OCI-LY1 (cell line): ENCODE data around the gene UBALD2.

ENCODE experiments used
- H2AFZ ChIP-seq: fragments of 200-600 bp; sonication (generic), shearing (Covaris generic); 2 replicates; pipeline ENCODE4 v1.6.0; 2014; ENCODE audit warnings: antibody characterized with exemption, mild to moderate bottlenecking, low read length
- H3F3A ChIP-seq: fragments of 200-600 bp; sonication (generic), shearing (Covaris generic); 2 replicates; pipeline ENCODE4 v1.6.0; 2014; ENCODE audit warnings: mild to moderate bottlenecking, antibody characterized with exemption, low read length, moderate library complexity; ENCODE audit not compliant: insufficient read depth
- H3K27ac ChIP-seq: fragments of 200-600 bp; sonication (generic); 2 replicates; pipeline ENCODE4 v1.5.1; 2014; ENCODE audit warnings: low read length, mixed run types, mild to moderate bottlenecking, low read depth; ENCODE audit not compliant: poor library complexity, severe bottlenecking
- H3K27me3 ChIP-seq: fragments of 200-600 bp; sonication (generic); 2 replicates; pipeline ENCODE4 v1.6.0; 2014; ENCODE audit warnings: antibody characterized with exemption, mild to moderate bottlenecking, low read length, moderate library complexity; ENCODE audit not compliant: insufficient read depth
- H3K36me3 ChIP-seq: fragments of 200-600 bp; sonication (generic); 2 replicates; pipeline ENCODE4 v1.6.1; 2014; ENCODE audit warnings: mild to moderate bottlenecking, antibody characterized with exemption, low read length, moderate library complexity, mixed read lengths; ENCODE audit not compliant: insufficient read depth
- H3K4me1 ChIP-seq: fragments of 200-600 bp; sonication (generic); 2 replicates; pipeline ENCODE4 v1.5.1; 2014; ENCODE audit warnings: mild to moderate bottlenecking, low read length, moderate library complexity; ENCODE audit not compliant: insufficient read depth, severe bottlenecking
- H3K4me2 ChIP-seq: fragments of 200-600 bp; sonication (generic), shearing (Covaris generic); 2 replicates; pipeline ENCODE4 v1.6.1; 2014; ENCODE audit warnings: low read length
- H3K4me3 ChIP-seq: fragments of 200-600 bp; sonication (generic); 2 replicates; pipeline ENCODE4 v1.5.1; 2014; ENCODE audit warnings: low read length, low read depth, mild to moderate bottlenecking, mixed read lengths; ENCODE audit not compliant: poor library complexity, severe bottlenecking
- H3K79me2 ChIP-seq: fragments of 200-600 bp; shearing (Covaris generic); 2 replicates; pipeline ENCODE4 v1.6.1; 2016; ENCODE audit warnings: mixed run types, low read length, mixed read lengths; ENCODE audit not compliant: insufficient read depth
- H3K9ac ChIP-seq: fragments of 200-600 bp; sonication (generic), shearing (Covaris generic); 2 replicates; pipeline ENCODE4 v1.6.1; 2014; ENCODE audit warnings: mild to moderate bottlenecking, low read length, mixed read lengths
- H3K9me2 ChIP-seq: fragments of 200-600 bp; sonication (generic), shearing (Covaris generic); 2 replicates; pipeline ENCODE4 v1.6.1; 2014; ENCODE audit warnings: low read depth, mild to moderate bottlenecking, low read length, mixed read lengths
- H3K9me3 ChIP-seq: fragments of 200-600 bp; shearing (Covaris generic); 2 replicates; pipeline ENCODE4 v1.6.1; 2014; ENCODE audit warnings: low read length, mixed read lengths
- H4K20me1 ChIP-seq: fragments of 200-600 bp; sonication (generic), shearing (Covaris generic); 2 replicates; pipeline ENCODE4 v1.6.0; 2016; ENCODE audit warnings: mild to moderate bottlenecking, low read length; ENCODE audit not compliant: insufficient read depth
- CTCF ChIP-seq: fragments of 200-600 bp; sonication (generic), shearing (Covaris generic); IDR thresholded peaks from 2 replicates; pipeline ENCODE4 v1.5.1; 2017; ENCODE audit warnings: mild to moderate bottlenecking, antibody characterized with exemption, low read length, moderate library complexity, mixed read lengths
- EZH2 ChIP-seq: fragments of 200-600 bp; sonication (generic), shearing (Covaris generic); IDR thresholded peaks from 2 replicates; pipeline ENCODE4 v1.8.0; 2017; ENCODE audit warnings: borderline replicate concordance, mixed run types, mild to moderate bottlenecking, antibody characterized with exemption, low read length, moderate library complexity, mixed read lengths

Gene UBALD2

GRCh38 chr17:76293106-76293505 is 28.0 kb downstream of the UBALD2 start:
- Histone ChIP-seq H3K4me2 (no peak overlapping the region), H3K27me3 (no peaks in the 10 kb centered on the region), H3K79me2 (no peaks in the 10 kb centered on the region), H3K4me1 (no peaks in the 10 kb centered on the region), H3K9ac (no peak overlapping the region), H3K4me3 (no peak overlapping the region), H3F3A (no peaks in the 10 kb centered on the region), H3K36me3 (peaks cover 18% of the 10 kb centered on the region), H3K27ac (no peak overlapping the region), H3K9me3 (no peaks in the 10 kb centered on the region), H2AFZ (no peak overlapping the region), H4K20me1 (no peaks in the 10 kb centered on the region), H3K9me2 (no peaks in the 10 kb centered on the region)
- TF ChIP-seq EZH2 (no peak), CTCF (no peak)

- Histone ChIP-seq H3K4me2 (no peak overlapping the region), H3K9me3 (no peaks in the 10 kb centered on the region), H3K27me3 (no peaks in the 10 kb centered on the region), H3K9me2 (no peaks in the 10 kb centered on the region), H3F3A (no peaks in the 10 kb centered on the region), H3K4me1 (no peaks in the 10 kb centered on the region), H3K79me2 (no peaks in the 10 kb centered on the region), H4K20me1 (no peaks in the 10 kb centered on the region), H2AFZ (no peak overlapping the region), H3K4me3 (no peak overlapping the region), H3K9ac (no peak overlapping the region), H3K36me3 (peaks cover 12% of the 10 kb centered on the region), H3K27ac (no peak overlapping the region)
- TF ChIP-seq EZH2 (no peak), CTCF (no peak)
Measured at GRCh38 chr17:76296186-76296585, 31.0 kb downstream of the UBALD2 start.

- Histone ChIP-seq H3K36me3 (peaks cover 7% of the 10 kb centered on the region; the same call in 1 of the 2 replicates), H3K27me3 (no peaks in the 10 kb centered on the region), H2AFZ (no peak overlapping the region), H3K4me1 (no peaks in the 10 kb centered on the region), H3K4me2 (no peak overlapping the region), H3K4me3 (no peak overlapping the region), H4K20me1 (no peaks in the 10 kb centered on the region), H3K9me3 (no peaks in the 10 kb centered on the region), H3K9ac (no peak overlapping the region), H3K79me2 (no peaks in the 10 kb centered on the region), H3K9me2 (no peaks in the 10 kb centered on the region), H3K27ac (no peak overlapping the region), H3F3A (no peaks in the 10 kb centered on the region)
- TF ChIP-seq EZH2 (no peak), CTCF (no peak)
Measured at GRCh38 chr17:76296889-76297288, 31.7 kb downstream of the UBALD2 start.
